GM18867 (cell line): ENCODE results near the gene CAPN5.

Source experiments
- ATAC-seq: cut with Tn5 transposase; IDR thresholded peaks from one replicate; pipeline ENCODE4 v1.9.1; 2021; ENCODE audit warnings: mild to moderate bottlenecking, moderate library complexity; ENCODE audit not compliant: unreplicated experiment

Gene CAPN5

DNA sequence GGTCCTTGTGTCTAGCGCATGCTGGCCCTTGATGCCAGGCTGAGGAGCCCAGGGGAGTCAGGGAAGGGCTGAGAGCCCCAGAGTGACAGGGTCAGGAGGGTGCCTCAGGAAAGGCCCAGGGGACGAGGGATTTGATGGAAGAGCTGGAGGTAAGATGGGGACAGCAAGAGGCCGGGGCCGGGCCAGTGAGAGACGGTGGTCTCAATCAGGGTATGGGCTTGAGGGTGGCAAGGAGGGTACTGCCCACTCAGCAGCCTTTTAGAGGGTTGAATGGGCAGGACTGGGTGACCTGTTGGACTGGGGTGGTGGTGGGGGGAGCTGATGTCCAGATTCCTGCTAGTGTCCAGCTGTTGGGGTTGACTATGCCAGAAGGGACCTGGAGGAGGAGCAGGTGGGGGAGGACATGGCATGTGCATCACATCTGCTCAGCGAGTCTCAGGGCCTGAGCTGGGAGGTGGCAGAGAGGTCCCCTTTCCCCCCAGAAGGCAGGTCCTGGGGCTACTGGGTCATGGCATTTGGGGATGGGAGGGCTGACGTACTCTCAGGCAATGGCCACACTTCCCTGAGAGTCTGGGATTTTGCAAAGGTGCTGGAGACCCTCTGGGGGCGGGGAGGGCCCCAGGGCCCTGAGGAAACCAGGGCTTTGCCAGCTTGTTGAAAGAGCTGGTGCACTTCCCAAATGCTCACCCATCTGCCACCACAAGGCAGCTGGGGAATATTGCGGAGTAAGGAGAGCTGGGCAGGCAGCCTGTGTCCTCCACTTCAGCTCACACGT lies 79.7 kb downstream of the CAPN5 start:
- no peak for ATAC-seq

DNA sequence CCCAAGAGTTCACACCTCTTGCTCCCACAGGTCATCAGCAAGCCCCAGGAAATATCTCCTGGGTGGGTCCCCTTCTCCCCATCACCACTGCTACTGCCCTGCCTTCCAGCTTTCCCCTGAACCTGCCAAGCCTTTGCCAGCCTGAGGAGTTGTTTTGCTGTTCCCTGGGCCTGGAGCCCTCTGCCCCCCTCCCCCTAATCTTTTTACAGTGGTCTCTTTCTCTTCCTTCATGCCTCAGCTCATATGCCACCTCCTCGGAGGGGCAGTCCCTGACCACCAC lies 80.2 kb downstream of the CAPN5 start:
- no peak for ATAC-seq

DNA sequence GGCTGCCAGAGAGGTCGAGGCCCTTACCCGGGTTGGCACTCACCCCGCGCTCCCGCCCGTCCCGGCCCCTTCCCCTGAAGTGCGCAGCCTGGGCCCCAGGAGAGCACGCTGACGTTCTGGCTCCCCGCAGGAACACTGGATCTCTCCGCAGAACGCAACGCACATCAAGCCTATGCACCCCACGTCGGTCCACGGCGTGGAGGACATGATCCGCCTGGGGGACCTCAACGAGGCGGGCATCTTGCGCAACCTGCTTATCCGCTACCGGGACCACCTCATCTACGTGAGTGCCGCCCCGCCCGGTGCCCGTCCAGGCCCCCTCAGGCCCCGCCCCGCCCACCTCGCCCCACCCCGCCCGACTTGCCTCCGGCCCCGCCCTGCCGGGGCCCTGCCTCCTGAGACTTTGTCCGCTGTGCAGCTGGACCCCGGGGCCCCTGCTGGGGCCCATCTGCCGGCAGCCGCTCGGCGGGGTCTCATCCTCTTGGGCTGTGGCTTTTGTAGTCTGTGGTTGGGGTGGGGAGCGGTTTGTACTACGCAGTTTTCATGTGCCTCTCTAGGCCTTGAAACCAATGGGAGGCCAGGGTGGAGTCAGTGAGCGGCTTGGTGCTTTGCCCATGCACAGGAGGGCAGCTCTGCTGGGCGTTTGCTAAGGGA lies 81.0 kb downstream of the CAPN5 start:
- no peak for ATAC-seq

DNA sequence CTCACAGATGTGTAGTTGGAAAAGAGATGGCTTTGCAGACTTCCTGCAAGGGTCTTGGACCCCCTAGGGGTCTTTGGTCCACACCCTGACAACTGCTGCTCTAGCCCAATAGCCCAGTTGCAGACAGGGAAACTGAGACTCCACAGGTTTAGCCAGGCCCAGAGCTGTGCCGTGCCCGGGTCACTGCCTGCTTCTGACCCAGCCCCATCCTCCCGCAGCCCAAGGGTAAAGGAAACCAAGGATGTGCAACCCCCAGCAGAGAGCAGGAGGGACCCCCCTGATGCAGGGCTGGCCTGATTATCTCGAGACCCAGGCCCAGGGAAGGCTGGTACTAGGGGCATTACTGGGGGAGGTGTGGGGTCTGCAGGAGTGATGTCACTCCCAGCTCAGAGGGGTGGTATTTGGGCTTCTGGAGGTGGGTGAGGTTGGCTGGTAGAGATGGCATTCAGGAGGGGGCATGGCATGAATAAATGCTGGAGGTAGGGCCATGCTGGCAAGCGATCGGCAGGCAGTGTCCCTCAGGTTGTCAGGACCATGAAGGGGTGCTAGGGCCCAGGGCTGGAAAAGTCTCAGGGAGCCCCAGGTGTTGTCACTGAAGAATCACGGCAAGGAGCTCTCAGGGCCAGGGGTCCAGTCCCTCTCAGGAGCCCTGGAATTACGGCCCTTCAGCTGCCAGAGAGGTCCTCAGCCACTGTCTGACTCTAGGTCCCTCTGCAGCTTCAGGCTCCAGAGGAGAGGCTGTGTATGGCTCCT lies 82.4 kb downstream of the CAPN5 start:
- ATAC-seq: no peak

DNA sequence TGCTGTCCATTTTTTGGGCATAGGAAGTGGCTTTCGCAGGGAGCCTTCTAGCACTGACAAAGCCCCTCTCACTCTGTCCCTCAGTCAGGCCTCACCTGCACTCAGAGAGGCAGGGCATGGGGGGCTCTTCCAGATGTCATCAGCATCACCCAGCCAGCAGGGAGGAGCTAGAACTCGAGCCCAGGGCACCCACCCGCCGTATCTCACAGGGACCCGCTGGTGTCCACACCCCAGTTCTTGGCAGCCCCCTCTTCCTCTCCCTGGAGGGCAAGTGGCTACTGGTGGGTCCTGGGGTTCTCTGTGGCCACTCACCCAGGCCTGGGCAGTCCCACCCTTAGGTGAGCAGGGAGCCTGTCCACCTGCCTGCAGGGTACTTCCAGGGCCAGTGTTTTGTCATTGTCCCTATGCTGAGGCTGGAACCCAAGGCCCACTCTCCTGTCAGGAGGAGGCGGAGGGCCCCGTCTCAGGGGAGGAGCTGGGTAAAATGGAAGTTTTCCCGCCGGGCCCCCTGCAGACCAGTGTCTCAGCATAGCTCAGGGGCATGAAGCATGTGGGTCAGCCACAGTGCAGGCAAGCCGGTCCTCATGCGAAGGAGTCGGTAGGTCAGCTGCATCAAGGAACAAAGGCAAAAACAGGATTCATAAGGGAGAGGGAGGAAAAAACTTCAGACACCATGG lies 83.1 kb downstream of the CAPN5 start:
- ATAC-seq: no peak

DNA sequence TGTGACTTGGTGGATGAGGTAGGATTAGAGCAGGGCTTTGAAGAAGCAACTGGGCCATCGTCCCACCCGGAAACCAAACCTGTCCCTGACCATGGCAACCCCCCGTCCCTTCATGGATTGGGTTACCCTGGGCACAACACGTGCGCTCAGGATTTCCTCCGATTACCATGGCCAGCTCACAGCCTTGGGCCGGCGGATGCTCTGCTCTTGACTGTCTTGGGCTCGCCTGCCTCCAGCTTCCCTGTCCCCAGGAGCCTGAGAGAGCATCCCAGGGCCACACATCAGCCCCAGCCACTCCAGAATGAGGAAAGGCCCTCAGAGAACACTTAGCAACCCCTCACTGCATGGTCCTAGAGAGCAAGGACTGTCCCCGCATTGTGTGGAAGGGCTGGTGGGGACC lies 84.1 kb downstream of the CAPN5 start:
- ATAC-seq: no peak

DNA sequence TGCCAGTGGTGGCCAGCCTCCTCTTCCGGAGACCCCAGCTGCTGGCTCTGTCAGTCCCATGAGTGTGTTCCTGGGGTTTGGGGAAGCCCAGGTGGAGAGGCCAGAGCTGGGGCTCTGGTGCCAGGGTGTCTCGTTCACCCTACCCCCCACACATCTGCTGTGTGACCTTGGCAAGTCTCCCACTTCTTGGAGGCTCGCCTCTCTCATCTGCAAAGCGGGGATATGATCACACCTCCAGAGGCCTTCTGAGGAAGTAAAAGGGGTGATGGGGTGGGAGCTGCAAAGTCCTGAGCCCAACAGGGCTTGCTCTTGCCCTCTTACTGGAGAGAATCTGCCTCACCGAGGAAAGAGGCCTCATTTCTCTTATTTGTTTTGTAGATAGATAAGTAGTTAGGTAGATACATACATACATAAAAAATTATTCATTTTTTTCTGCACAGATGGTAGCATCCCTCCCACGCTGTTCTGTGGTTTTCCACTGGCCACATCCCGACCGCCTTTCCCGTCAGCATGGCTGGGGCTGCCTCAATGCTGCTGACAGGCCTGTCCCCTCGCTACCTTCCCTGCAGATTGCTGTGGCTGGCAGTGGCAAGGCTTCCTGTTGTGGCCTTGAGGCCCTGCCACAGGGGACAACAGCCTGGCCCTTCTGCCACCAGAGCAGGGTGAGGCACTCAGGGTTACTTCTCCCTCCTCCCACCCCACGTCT lies 85.2 kb downstream of the CAPN5 start:
- ATAC-seq: no peak

DNA sequence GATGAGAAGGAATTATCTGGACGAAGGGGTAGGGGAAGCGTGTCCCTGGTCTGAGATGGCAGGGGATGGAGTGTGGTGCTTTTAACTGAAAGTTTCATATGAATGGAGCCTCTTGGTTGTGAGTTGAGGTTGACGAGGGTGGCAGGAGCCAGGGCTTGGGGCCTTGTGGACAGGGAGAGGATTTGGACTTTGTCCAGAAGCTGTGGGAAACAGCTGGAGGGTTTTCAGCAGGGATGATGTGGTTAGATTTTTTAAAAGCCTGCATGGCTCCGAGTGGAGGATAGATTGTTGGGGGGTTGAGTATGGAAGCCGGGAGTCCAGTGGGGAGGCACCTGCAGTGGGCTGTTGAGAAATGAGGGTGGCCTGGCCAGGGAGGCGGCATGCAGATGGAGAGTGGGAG lies 86.1 kb downstream of the CAPN5 start:
- no peak for ATAC-seq

DNA sequence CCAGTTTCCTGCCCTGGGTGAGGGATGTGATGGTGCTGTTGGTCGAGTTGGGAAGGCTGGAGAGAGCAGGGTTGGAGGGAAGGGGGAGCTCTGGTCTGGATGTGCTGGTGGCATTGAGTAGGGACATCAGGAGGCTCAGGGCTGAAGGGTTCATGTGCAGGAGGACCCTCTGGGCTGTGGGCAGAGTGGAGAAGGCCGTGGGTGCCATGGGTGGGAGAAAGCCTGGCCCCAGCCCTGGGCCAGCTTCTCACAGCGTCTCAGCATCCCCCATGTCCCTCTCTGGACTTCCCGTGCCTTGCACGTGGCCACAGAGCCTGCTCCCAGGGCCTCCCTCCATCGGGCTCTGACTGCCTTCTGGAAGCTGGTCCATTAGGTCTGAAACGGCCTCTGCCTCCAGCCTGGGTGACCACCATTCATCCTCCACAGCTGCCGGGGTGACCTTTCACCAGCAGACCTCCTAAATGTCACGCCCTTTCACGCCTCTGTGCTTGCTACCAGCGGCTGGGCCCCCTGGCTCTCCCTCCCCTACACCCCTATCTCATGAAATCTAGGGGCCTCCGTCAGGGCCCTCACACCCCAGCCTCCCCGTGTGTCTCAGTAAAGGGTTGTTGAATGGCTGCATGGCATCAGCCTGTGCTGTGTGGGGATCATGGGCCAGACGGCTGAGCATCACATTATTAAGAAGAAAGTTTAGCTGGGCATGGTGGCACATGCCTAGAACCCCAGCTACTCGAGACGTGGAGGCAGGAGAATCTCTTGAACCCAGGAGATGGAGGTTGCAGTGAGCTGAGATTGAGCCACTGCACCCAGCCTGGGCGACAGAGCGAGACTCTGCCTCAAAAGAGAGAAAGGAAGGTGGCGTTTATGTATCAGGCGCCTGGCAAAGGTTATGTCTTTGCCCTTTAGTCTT lies 86.8 kb downstream of the CAPN5 start:
- ATAC-seq: no peak

DNA sequence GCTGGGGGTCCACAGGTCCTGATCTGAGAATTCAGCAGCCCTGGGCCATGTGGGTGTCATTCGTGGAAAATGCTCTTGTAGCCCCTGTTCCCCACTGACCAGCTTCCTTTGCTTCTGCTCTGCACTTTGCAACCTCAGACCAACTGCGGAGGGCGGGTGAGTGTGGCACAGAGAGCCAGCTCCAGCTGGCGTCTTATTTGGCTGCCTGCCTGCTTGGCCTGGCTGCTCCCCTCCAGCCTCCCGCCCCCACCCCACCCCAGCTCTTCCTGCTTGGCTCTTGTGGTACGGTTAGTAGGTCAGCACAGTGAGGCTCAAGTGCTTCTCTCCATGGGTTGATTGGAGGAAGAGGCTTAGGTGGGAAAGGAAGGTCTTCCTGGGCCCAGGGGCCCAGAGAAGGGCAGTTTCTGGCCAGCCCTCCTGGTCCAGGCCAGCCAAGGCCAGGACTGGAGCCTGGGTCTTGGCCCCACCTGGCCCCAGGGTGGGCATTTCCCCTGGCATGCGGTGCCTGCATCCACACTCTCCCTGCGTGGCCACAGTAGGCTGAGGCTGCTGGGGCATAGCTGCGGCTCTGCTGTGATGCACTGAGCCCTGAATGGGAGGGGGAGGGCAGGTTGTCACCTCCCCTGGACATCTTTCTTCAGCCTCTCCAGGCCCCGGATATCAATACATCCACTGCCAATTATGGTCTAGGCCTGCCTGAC lies 87.8 kb downstream of the CAPN5 start:
- no peak for ATAC-seq

DNA sequence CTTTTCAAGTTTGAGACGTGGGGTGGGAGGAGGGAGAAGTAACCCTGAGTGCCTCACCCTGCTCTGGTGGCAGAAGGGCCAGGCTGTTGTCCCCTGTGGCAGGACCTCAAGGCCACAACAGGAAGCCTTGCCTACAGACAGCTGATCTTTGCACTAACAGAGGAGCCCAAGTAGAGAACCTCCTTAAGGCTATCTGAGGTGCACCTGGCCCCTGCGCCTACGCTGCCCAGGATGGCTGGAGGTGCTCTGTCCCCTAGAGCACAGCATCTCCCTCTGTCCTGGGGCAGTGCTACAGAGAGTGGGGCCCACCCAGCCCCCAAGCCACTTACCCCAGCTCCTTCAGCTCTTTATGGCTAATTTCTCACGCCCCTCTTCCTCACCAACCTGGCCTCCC lies 88.3 kb downstream of the CAPN5 start:
- no peak for ATAC-seq

DNA sequence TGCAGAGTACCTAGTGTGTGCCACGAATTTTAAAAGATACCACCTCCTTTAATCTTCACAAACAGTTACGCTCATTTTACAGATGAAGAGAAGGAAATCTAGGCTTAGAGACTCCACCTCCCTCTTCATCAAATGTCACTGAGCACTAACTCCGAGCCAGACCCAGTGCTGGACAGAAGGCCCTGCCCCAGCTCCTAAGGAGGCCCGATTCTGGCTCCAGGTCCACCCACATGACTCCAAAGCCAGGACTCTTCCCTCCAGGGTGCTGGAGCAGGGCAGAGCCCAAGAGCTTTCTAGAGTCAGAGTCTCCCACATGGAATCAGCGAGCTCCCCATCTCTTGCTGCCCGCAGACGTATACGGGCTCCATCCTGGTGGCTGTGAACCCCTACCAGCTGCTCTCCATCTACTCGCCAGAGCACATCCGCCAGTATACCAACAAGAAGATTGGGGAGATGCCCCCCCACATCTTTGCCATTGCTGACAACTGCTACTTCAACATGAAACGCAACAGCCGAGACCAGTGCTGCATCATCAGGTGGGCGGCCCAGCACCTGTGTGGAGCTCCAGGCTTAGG lies 88.9 kb downstream of the CAPN5 start:
- ATAC-seq: no peak

DNA sequence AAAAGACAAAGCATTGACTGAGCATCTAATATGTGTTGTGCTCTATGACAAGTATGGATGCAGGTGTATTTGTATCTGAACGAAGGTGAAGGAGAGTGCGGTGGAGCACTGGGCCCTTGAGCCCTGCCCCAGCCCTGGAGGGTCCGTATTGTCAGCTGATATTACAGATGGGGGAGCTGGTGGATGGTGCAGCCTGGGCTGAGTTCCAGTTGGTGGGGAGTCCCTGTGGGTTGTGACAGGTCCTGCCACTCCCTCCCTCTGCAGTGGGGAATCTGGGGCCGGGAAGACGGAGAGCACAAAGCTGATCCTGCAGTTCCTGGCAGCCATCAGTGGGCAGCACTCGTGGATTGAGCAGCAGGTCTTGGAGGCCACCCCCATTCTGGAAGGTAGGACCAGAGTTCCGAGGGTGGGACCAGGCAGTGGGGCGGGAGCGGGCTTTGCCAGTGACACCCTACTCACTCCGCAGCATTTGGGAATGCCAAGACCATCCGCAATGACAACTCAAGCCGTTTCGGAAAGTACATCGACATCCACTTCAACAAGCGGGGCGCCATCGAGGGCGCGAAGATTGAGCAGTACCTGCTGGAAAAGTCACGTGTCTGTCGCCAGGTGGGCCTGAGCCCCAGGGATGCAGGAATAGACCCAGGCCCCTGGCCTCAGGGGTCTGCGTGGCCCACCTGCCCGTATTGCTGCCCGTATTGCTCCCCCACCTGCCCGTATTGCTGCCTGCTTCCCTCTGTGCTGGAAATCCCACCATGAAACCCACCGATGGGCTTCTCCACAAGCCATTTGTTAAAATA lies 89.8 kb downstream of the CAPN5 start:
- ATAC-seq: no peak

DNA sequence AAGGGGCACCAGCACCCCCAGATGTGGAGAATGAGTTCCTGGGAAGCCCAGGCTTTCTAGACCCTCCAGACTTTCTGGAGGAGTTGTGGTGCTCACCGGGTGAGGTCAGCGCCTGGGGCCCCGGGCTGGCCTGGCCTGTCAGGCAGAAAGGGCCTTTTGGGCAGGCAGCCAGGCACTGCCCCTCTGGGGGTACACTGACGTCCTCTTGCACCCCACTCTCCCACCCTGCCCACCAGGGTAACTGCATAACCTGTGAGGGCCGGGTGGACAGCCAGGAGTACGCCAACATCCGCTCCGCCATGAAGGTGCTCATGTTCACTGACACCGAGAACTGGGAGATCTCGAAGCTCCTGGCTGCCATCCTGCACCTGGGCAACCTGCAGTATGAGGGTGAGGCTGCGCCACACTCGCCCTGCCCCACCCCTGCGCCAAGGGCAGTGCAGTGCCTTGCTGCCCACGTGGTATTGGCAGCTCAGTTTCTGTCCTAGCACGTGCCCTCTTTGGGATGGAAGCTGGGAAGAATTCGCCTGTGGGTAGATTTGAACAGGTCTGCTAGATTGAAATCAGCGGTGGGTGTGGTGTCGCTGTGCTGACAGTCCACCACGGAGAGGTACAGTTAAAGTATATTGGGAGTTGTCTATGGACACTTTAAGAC lies 91.4 kb downstream of the CAPN5 start:
- ATAC-seq: no peak

DNA sequence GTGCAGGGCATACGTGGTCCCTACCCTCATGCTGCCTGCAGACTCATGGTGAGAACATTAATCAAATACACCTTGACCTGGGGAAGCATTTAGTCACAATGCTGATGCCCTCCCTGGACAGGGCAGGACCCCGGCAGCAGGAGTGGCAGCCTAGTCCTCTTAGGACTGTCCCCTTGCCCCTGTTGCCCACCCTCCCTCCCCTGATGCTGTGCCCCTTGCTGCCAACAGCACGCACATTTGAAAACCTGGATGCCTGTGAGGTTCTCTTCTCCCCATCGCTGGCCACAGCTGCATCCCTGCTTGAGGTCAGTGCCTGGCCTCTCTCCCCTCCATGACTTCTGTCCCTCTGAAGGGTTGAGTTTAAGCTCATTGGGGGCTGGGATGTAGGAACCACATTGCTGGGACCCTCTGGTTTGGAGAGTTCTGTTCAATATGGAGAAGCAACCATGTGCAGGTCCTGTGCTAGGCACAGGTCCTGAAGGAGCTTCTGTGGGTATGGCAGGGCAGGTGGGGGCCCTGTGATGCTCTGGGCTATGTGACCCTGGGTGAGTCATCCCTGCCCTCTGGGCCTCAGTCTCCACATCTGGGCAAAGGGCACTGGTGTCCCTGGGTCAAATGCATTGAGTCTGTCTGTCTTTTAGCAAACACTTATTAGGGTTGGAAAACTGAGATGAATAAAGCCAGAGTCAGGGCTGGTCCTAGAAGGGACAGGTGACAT lies 92.6 kb downstream of the CAPN5 start:
- no peak for ATAC-seq

DNA sequence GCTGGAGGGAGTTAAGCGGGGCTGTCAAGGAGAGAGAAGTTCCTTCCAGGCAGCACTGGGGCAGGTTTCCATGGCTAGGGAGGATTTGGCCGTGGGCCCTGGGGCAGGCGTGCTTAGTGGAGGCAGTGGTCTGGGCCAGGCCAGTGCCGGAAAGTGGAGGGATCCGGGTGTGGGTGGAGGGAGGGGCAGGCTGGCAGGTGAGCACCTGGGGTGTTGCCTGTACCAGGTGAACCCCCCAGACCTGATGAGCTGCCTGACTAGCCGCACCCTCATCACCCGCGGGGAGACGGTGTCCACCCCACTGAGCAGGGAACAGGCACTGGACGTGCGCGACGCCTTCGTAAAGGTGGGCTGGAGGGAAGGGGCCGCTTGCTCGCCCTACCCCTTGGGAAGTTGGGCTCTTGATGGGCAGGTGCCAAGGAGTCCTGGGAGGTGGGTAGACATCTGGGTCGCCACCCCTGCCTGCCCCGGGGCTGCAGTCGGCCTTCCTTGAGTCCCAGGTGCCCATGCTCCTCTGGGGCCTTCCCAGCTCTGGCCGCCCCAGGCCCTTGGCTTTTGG lies 93.2 kb downstream of the CAPN5 start:
- no peak for ATAC-seq

DNA sequence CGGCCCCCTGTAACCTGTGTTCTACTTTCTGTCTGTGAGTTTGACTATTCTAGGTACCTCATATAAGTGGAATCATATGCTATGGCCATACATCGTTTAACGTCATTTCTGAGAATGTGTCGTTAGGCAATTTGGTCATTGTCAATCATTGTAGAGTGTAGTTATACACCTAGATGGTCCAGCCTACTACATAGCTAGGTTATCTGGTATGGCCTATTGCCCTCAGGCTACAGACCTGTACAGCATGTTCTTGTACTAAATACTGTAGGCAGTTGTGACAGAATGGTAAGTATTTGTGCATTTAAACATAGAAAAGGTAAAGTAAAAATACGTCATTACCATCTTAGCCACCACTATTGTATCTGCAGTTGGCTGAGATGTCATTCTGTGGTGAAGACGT lies 96.5 kb downstream of the CAPN5 start:
- no peak for ATAC-seq
